HepG2 (cell line): ENCODE measurements around the gene STPG4. TPM values are rescaled to one million over a fixed set of nuclear protein-coding genes. Genes with fewer than 3 reads are reported as not detected.
A peak's percentile ranks its signal among the peaks of the same experiment; 100 is the strongest.

Experiments
- BHLHE40 ChIP-seq: IDR thresholded peaks from 2 replicates; pipeline ENCODE4 v1.6.1; 2011; ENCODE audit warnings: low read length, improper control_type of control experiment
- BRCA1 ChIP-seq: sonication (generic); formaldehyde crosslinking; IDR thresholded peaks from 2 replicates; pipeline ENCODE4 v1.4.0; 2020; ENCODE audit warnings: missing genetic modification reagents
- DMAP1 ChIP-seq: IDR thresholded peaks from 2 replicates; pipeline ENCODE4 v1.6.1; 2016
- EHMT2 ChIP-seq: fragments of 200-600 bp; sonication (generic); IDR thresholded peaks from 2 replicates; pipeline ENCODE4 v1.7.0; 2017; ENCODE audit warnings: antibody characterized with exemption, low read depth, low read length, borderline replicate concordance
- ESRRA ChIP-seq: sonication (generic); formaldehyde crosslinking; IDR thresholded peaks from 2 replicates; pipeline ENCODE4 v1.5.1; 2020; ENCODE audit warnings: mild to moderate bottlenecking, low read depth, missing genetic modification reagents
- EZH2 ChIP-seq: conservative IDR thresholded peaks from 2 replicates; pipeline ENCODE4 v1.6.1; 2012; ENCODE audit warnings: mild to moderate bottlenecking, low read depth, low read length, moderate library complexity
- FOXO1 ChIP-seq: sonication (generic); formaldehyde crosslinking; IDR thresholded peaks from 2 replicates; pipeline ENCODE4 v1.4.0; 2020; ENCODE audit warnings: missing genetic modification reagents
- HIVEP1 ChIP-seq: sonication (generic); formaldehyde crosslinking; IDR thresholded peaks from 2 replicates; pipeline ENCODE4 v1.4.0; 2020; ENCODE audit warnings: mild to moderate bottlenecking, missing genetic modification reagents
- HMG20B ChIP-seq: conservative IDR thresholded peaks from 2 replicates; pipeline ENCODE4 v1.6.1; 2016; ENCODE audit warnings: missing genetic modification reagents, missing compliant biosample characterization
- PAX8 ChIP-seq: sonication (generic); formaldehyde crosslinking; IDR thresholded peaks from 2 replicates; pipeline ENCODE4 v1.8.0; 2022; ENCODE audit warnings: mild to moderate bottlenecking, missing genetic modification reagents, borderline replicate concordance
- SMAD1 ChIP-seq: sonication (generic); formaldehyde crosslinking; IDR thresholded peaks from 2 replicates; pipeline ENCODE4 v1.4.0; 2020; ENCODE audit warnings: missing genetic modification reagents, low read depth, mild to moderate bottlenecking, borderline replicate concordance
- TP53 ChIP-seq: sonication (generic); formaldehyde crosslinking; conservative IDR thresholded peaks from 2 replicates; pipeline ENCODE4 v1.4.0; 2020; ENCODE audit warnings: missing genetic modification reagents
- ZBTB7B ChIP-seq: sonication (generic); formaldehyde crosslinking; IDR thresholded peaks from 2 replicates; pipeline ENCODE4 v1.4.0; 2020; ENCODE audit warnings: missing genetic modification reagents
- ZMYM2 ChIP-seq: sonication (generic); formaldehyde crosslinking; IDR thresholded peaks from 2 replicates; pipeline ENCODE4 v1.8.0; 2022; ENCODE audit warnings: mild to moderate bottlenecking, missing genetic modification reagents
- ZNF235 ChIP-seq: sonication (generic); formaldehyde crosslinking; IDR thresholded peaks from 2 replicates; pipeline ENCODE4 v1.8.1; 2023; ENCODE audit warnings: mild to moderate bottlenecking, missing genetic modification reagents, borderline replicate concordance
- ZNF264 ChIP-seq: sonication (generic); formaldehyde crosslinking; IDR thresholded peaks from 2 replicates; pipeline ENCODE4 v1.4.0; 2020; ENCODE audit warnings: missing genetic modification reagents
- ZNF556 ChIP-seq: sonication (generic); formaldehyde crosslinking; IDR thresholded peaks from 2 replicates; pipeline ENCODE4 v1.4.0; 2020; ENCODE audit warnings: mild to moderate bottlenecking, missing genetic modification reagents, borderline replicate concordance
- ZNF678 ChIP-seq: sonication (generic); formaldehyde crosslinking; IDR thresholded peaks from 2 replicates; pipeline ENCODE4 v1.4.0; 2020; ENCODE audit warnings: mild to moderate bottlenecking, missing genetic modification reagents
- ZNF7 ChIP-seq: IDR thresholded peaks from 2 replicates; pipeline ENCODE4 v1.6.1; 2016; ENCODE audit warnings: missing biosample characterization, missing genetic modification reagents
- ZSCAN9 ChIP-seq: IDR thresholded peaks from 2 replicates; pipeline ENCODE4 v1.6.1; 2016; ENCODE audit warnings: borderline replicate concordance
- polyA plus RNA-seq, 8 experiments: library from polyadenylated mRNA; depleted of rRNA in 3 of 8; stranded (reverse) in 7 of 8; unstranded in 1 of 8; fragments of >200 nt; fragmentation: Illumina TruSeq in 4 of 8; extraction: Trizol in 4 of 8; gene quantifications; 2 replicates each; pipeline versions ENCODE4 v1.2.1 to v1.2.3, GENCODE V29; 2011 to 2016; ENCODE audit warnings: low read depth in 4 of 8, missing spikeins in 1 of 8, mixed read lengths in 1 of 8; ENCODE audit not compliant: insufficient read depth in 1 of 8
- total RNA-seq, 5 experiments: library from RNA; depleted of rRNA; stranded (reverse); fragments of >200 nt; fragmentation: Illumina TruSeq; extraction: Trizol; gene quantifications; 2 replicates each; pipeline ENCODE4 v1.2.3, GENCODE V29; 2016; ENCODE audit warnings: low read depth in 1 of 5
- TF ChIP-seq, protein P1 (sequence below): sonication (generic); formaldehyde crosslinking; IDR thresholded peaks from 2 replicates; pipeline ENCODE4 v1.5.0; 2020; ENCODE audit warnings: mild to moderate bottlenecking, missing genetic modification reagents, borderline replicate concordance
- TF ChIP-seq, protein P2 (sequence below): sonication (generic); formaldehyde crosslinking; IDR thresholded peaks from 2 replicates; pipeline ENCODE4 v1.9.0; 2021; ENCODE audit warnings: missing genetic modification reagents, borderline replicate concordance
- TF ChIP-seq, protein P3 (sequence below): sonication (generic); formaldehyde crosslinking; IDR thresholded peaks from 2 replicates; pipeline ENCODE4 v1.9.0; 2021; ENCODE audit warnings: missing genetic modification reagents, borderline replicate concordance

Gene STPG4
- total and polyA plus RNA-seq, 2 of the 13 experiments (the other 11 are each of a cell fraction or from before 2014, with no cell fraction given) = 0.11 to 0.15 TPM

GRCh38 chr2:47067788-47068407 lies 87.2 kb downstream of the STPG4 start (continued):
- TF ChIP-seq, protein P1, sequence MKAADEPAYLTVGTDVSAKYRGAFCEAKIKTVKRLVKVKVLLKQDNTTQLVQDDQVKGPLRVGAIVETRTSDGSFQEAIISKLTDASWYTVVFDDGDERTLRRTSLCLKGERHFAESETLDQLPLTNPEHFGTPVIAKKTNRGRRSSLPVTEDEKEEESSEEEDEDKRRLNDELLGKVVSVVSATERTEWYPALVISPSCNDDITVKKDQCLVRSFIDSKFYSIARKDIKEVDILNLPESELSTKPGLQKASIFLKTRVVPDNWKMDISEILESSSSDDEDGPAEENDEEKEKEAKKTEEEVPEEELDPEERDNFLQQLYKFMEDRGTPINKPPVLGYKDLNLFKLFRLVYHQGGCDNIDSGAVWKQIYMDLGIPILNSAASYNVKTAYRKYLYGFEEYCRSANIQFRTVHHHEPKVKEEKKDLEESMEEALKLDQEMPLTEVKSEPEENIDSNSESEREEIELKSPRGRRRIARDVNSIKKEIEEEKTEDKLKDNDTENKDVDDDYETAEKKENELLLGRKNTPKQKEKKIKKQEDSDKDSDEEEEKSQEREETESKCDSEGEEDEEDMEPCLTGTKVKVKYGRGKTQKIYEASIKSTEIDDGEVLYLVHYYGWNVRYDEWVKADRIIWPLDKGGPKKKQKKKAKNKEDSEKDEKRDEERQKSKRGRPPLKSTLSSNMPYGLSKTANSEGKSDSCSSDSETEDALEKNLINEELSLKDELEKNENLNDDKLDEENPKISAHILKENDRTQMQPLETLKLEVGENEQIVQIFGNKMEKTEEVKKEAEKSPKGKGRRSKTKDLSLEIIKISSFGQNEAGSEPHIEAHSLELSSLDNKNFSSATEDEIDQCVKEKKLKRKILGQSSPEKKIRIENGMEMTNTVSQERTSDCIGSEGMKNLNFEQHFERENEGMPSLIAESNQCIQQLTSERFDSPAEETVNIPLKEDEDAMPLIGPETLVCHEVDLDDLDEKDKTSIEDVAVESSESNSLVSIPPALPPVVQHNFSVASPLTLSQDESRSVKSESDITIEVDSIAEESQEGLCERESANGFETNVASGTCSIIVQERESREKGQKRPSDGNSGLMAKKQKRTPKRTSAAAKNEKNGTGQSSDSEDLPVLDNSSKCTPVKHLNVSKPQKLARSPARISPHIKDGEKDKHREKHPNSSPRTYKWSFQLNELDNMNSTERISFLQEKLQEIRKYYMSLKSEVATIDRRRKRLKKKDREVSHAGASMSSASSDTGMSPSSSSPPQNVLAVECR (CRISPR knock-in tag) = peak; percentile 58; the same call in 1 of the 2 replicates
- TF ChIP-seq FOXO1 = peak; percentile 82; the same call in 1 of the 2 replicates
- TF ChIP-seq ZNF264 (CRISPR knock-in tag) = peak; percentile 61; the same call in 1 of the 2 replicates
- peak; percentile 60; the same call in 1 of the 2 replicates for TF ChIP-seq HIVEP1 (CRISPR knock-in tag)
- TF ChIP-seq, protein P2, sequence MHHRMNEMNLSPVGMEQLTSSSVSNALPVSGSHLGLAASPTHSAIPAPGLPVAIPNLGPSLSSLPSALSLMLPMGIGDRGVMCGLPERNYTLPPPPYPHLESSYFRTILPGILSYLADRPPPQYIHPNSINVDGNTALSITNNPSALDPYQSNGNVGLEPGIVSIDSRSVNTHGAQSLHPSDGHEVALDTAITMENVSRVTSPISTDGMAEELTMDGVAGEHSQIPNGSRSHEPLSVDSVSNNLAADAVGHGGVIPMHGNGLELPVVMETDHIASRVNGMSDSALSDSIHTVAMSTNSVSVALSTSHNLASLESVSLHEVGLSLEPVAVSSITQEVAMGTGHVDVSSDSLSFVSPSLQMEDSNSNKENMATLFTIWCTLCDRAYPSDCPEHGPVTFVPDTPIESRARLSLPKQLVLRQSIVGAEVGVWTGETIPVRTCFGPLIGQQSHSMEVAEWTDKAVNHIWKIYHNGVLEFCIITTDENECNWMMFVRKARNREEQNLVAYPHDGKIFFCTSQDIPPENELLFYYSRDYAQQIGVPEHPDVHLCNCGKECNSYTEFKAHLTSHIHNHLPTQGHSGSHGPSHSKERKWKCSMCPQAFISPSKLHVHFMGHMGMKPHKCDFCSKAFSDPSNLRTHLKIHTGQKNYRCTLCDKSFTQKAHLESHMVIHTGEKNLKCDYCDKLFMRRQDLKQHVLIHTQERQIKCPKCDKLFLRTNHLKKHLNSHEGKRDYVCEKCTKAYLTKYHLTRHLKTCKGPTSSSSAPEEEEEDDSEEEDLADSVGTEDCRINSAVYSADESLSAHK (CRISPR knock-in tag) = no peak
- TF ChIP-seq ZNF678 (CRISPR knock-in tag) = no peak
- TF ChIP-seq, protein P3, sequence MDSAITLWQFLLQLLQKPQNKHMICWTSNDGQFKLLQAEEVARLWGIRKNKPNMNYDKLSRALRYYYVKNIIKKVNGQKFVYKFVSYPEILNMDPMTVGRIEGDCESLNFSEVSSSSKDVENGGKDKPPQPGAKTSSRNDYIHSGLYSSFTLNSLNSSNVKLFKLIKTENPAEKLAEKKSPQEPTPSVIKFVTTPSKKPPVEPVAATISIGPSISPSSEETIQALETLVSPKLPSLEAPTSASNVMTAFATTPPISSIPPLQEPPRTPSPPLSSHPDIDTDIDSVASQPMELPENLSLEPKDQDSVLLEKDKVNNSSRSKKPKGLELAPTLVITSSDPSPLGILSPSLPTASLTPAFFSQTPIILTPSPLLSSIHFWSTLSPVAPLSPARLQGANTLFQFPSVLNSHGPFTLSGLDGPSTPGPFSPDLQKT = no peak
- no peak for TF ChIP-seq EHMT2
- peak; percentile 66 for TF ChIP-seq ZNF556 (CRISPR knock-in tag)
- no peak for TF ChIP-seq TP53 (CRISPR knock-in tag)
- 0 out of 2 replicates have a peak, but pooled peaks have one; percentile 76 for TF ChIP-seq ZBTB7B (CRISPR knock-in tag)
- TF ChIP-seq ZSCAN9 (CRISPR knock-in tag) = no peak
- peak; percentile 59; the same call in 1 of the 2 replicates for TF ChIP-seq ZMYM2 (CRISPR knock-in tag)
- peak; percentile 64; the same call in 1 of the 2 replicates for TF ChIP-seq SMAD1 (CRISPR knock-in tag)
- TF ChIP-seq PAX8 (CRISPR knock-in tag) = peak; percentile 70; the same call in 1 of the 2 replicates
- TF ChIP-seq EZH2 = no peak
- no peak for TF ChIP-seq HMG20B (CRISPR knock-in tag)
- no peak for TF ChIP-seq BHLHE40
- TF ChIP-seq ZNF7 (CRISPR knock-in tag) = no peak
- no peak for TF ChIP-seq BRCA1 (CRISPR knock-in tag)
- TF ChIP-seq ESRRA = peak; percentile 99
- TF ChIP-seq ZNF235 (CRISPR knock-in tag) = no peak
- TF ChIP-seq DMAP1 (CRISPR knock-in tag) = no peak
